Trophoblast cell (in vitro differentiated cells and primary cell): ENCODE measurements around the gene PKD1L1.

Experiments
- DNase-seq, 2 donors: peaks; one replicate each; pipeline ENCODE4 v3.0.0-alpha.2; 2016
- H2AFZ ChIP-seq: 2 replicates; pipeline ENCODE4 v1.6.1; 2013; ENCODE audit warnings: low read length, moderate library complexity, mild to moderate bottlenecking; ENCODE audit not compliant: insufficient read depth, poor library complexity
- H2AK5ac ChIP-seq: 2 replicates; pipeline ENCODE4 v1.6.1; 2013; ENCODE audit warnings: mild to moderate bottlenecking, low read length
- H2BK120ac ChIP-seq: 2 replicates; pipeline ENCODE4 v1.6.1; 2013; ENCODE audit warnings: low read length, mild to moderate bottlenecking, moderate library complexity; ENCODE audit not compliant: insufficient read depth, poor library complexity
- H2BK12ac ChIP-seq: 2 replicates; pipeline ENCODE4 v1.6.1; 2013; ENCODE audit warnings: mild to moderate bottlenecking, low read length, moderate library complexity
- H2BK5ac ChIP-seq: 2 replicates; pipeline ENCODE4 v1.6.1; 2013; ENCODE audit warnings: low read length, low read depth, moderate library complexity, mild to moderate bottlenecking; ENCODE audit not compliant: poor library complexity
- H3K14ac ChIP-seq: 2 replicates; pipeline ENCODE4 v1.6.1; 2013; ENCODE audit warnings: mild to moderate bottlenecking, low read length
- H3K18ac ChIP-seq: 2 replicates; pipeline ENCODE4 v1.6.1; 2013; ENCODE audit warnings: mild to moderate bottlenecking, low read length
- H3K23ac ChIP-seq: 2 replicates; pipeline ENCODE4 v1.6.1; 2013; ENCODE audit warnings: low read length
- H3K27ac ChIP-seq: 2 replicates; pipeline ENCODE4 v1.5.1; 2013; ENCODE audit warnings: low read depth, mild to moderate bottlenecking, inconsistent platforms, low read length, moderate library complexity
- H3K27me3 ChIP-seq: 2 replicates; pipeline ENCODE4 v1.6.1; 2013; ENCODE audit warnings: inconsistent platforms, mild to moderate bottlenecking, low read length, moderate library complexity; ENCODE audit not compliant: insufficient read depth
- H3K36me3 ChIP-seq, 2 experiments: 1 replicate in 1 of 2; 2 replicates in 1 of 2; pipeline ENCODE4 v1.6.1; 2013; ENCODE audit warnings: low read length in 2 of 2, mild to moderate bottlenecking in 2 of 2, moderate library complexity in 1 of 2; ENCODE audit not compliant: insufficient read depth in 2 of 2, control insufficient read depth in 1 of 2
- H3K4ac ChIP-seq: 2 replicates; pipeline ENCODE4 v1.6.1; 2013; ENCODE audit warnings: low read depth, mild to moderate bottlenecking, low read length, moderate library complexity
- H3K4me1 ChIP-seq, 2 experiments: 1 replicate in 1 of 2; 2 replicates in 1 of 2; pipeline ENCODE4 v1.6.1; 2013; ENCODE audit warnings: low read length in 2 of 2, mild to moderate bottlenecking in 2 of 2, moderate library complexity in 1 of 2; ENCODE audit not compliant: insufficient read depth in 2 of 2, control insufficient read depth in 1 of 2
- H3K4me2 ChIP-seq: 2 replicates; pipeline ENCODE4 v1.6.1; 2013; ENCODE audit warnings: inconsistent platforms, mild to moderate bottlenecking, low read length, moderate library complexity
- H3K4me3 ChIP-seq: 2 replicates; pipeline ENCODE4 v1.5.1; 2013; ENCODE audit warnings: mild to moderate bottlenecking, low read depth, low read length, inconsistent platforms
- H3K79me1 ChIP-seq: one replicate; pipeline ENCODE4 v1.6.1; 2013; ENCODE audit warnings: low read length
- H3K79me2 ChIP-seq: 2 replicates; pipeline ENCODE4 v1.6.1; 2013; ENCODE audit warnings: low read length, mild to moderate bottlenecking; ENCODE audit not compliant: control insufficient read depth, insufficient read depth, poor library complexity
- H3K9ac ChIP-seq: 2 replicates; pipeline ENCODE4 v1.6.1; 2013; ENCODE audit warnings: mild to moderate bottlenecking, low read length
- H3K9me3 ChIP-seq: 2 replicates; pipeline ENCODE4 v1.6.1; 2013; ENCODE audit warnings: low read depth, mild to moderate bottlenecking, control low read depth, inconsistent platforms, low read length; ENCODE audit not compliant: insufficient read depth
- H4K12ac ChIP-seq: 2 replicates; pipeline ENCODE4 v1.6.1; 2013; ENCODE audit warnings: low read depth, mild to moderate bottlenecking, low read length, moderate library complexity
- H4K8ac ChIP-seq: 2 replicates; pipeline ENCODE4 v1.6.1; 2013; ENCODE audit warnings: low read depth, mild to moderate bottlenecking, low read length, moderate library complexity
- H4K91ac ChIP-seq: one replicate; pipeline ENCODE4 v1.6.1; 2013; ENCODE audit warnings: low read depth, mild to moderate bottlenecking, low read length, moderate library complexity
- WGBS: extraction: QIAGEN DNeasy Blood & Tissue Kit; methylation state at CpG from one replicate; pipeline ENCODE4 v1.1.7; 2013; ENCODE audit warnings: missing lambda C conversion rate; ENCODE audit not compliant: insufficient read length, insufficient coverage; ENCODE audit errors: extremely low coverage; 5-methylcytosine and 5-hydroxymethylcytosine counted together

PKD1L1 gene

GRCh38 chr7:47896809-47897423 lies 51.4 kb downstream of the PKD1L1 start:
- Histone ChIP-seq H2BK120ac (no peak overlapping the region), H4K91ac (no peak overlapping the region), H3K18ac (no peak overlapping the region), H2AK5ac (no peak overlapping the region), H3K4me1 (peaks cover 0 to 5% of the 10 kb centered on the region in 2 experiments), H3K27ac (no peak overlapping the region), H3K14ac (no peak overlapping the region), H4K12ac (no peak overlapping the region), H3K36me3 (no peaks in the 10 kb centered on the region), H3K9me3 (peaks cover 1% of the 10 kb centered on the region), H3K4ac (no peak overlapping the region), H3K23ac (peak overlapping the region; percentile 78), H2BK12ac (no peak overlapping the region), H2AFZ (no peak overlapping the region), H3K27me3 (no peaks in the 10 kb centered on the region), H3K4me2 (no peak overlapping the region), H2BK5ac (no peak overlapping the region), H3K4me3 (no peak overlapping the region), H3K79me1 (no peaks in the 10 kb centered on the region), H4K8ac (no peak overlapping the region), H3K79me2 (no peaks in the 10 kb centered on the region), H3K9ac (no peak overlapping the region)
- DNase-seq, result peak in 1 of 2 donors; percentile 4
- no CpG with 5 or more reads among the region's 9 CpGs for WGBS

DNA sequence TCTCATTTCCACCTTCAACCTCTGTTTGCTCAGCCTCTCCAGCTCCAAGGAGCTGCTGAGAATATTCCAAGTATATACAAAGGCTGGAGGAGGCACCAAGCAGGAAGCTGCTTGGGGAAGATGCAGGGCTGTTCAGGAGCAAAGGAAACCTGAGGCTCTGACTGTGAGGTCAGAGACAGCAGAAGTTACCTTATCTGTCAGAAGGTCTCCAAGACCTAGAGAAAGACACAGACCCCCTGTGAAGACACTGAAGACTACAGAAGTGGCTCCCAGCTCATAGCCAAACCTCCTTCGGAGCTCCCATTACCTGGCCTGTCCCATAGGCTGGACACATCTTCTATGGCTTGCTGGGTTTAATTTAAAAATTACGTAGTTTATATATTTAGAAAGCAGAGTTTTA lies 53.2 kb downstream of the PKD1L1 start:
- Histone ChIP-seq H2BK5ac (no peak overlapping the region), H3K27ac (no peak overlapping the region), H3K14ac (no peak overlapping the region), H3K4me2 (no peak overlapping the region), H3K9ac (no peak overlapping the region), H4K91ac (no peak overlapping the region), H3K36me3 (no peaks in the 10 kb centered on the region), H4K8ac (no peak overlapping the region), H3K9me3 (peaks cover 1% of the 10 kb centered on the region), H3K23ac (no peak overlapping the region), H2BK120ac (no peak overlapping the region), H2BK12ac (no peak overlapping the region), H3K79me2 (no peaks in the 10 kb centered on the region), H3K4me3 (no peak overlapping the region), H3K4ac (no peak overlapping the region), H2AK5ac (no peak overlapping the region), H2AFZ (no peak overlapping the region), H4K12ac (no peak overlapping the region), H3K79me1 (no peaks in the 10 kb centered on the region), H3K27me3 (no peaks in the 10 kb centered on the region), H3K18ac (no peak overlapping the region), H3K4me1 (peaks cover 0 to 4% of the 10 kb centered on the region in 2 experiments)
- no peak for DNase-seq
- WGBS, result 100% methylated on average over 1 of the region's 2 CpGs

GRCh38 chr7:47893721-47894365 lies 54.4 kb downstream of the PKD1L1 start:
- no peak overlapping the region for H2AK5ac ChIP-seq
- H3K23ac ChIP-seq, result peak overlapping the region; percentile 56
- no peak overlapping the region for H2BK120ac ChIP-seq
- H4K8ac ChIP-seq, result no peak overlapping the region
- no peak overlapping the region for H4K91ac ChIP-seq
- peaks cover 0 to 4% of the 10 kb centered on the region in 2 experiments for H3K4me1 ChIP-seq
- no peak overlapping the region for H4K12ac ChIP-seq
- no peak overlapping the region for H3K18ac ChIP-seq
- H3K4ac ChIP-seq, result no peak overlapping the region
- no peak overlapping the region for H3K9ac ChIP-seq
- H3K79me2 ChIP-seq, result no peaks in the 10 kb centered on the region
- no peak overlapping the region for H3K27ac ChIP-seq
- H3K4me3 ChIP-seq, result no peak overlapping the region
- peaks cover 1% of the 10 kb centered on the region for H3K9me3 ChIP-seq
- WGBS, result no CpG with 5 or more reads among the region's 15 CpGs
- H3K36me3 ChIP-seq, result no peaks in the 10 kb centered on the region
- no peak overlapping the region for H2BK5ac ChIP-seq
- no peaks in the 10 kb centered on the region for H3K79me1 ChIP-seq
- no peak for DNase-seq
- H3K14ac ChIP-seq, result no peak overlapping the region
- H2BK12ac ChIP-seq, result no peak overlapping the region
- H3K27me3 ChIP-seq, result no peaks in the 10 kb centered on the region
- no peak overlapping the region for H3K4me2 ChIP-seq
- H2AFZ ChIP-seq, result no peak overlapping the region

GRCh38 chr7:47893238-47893637 lies 55.0 kb downstream of the PKD1L1 start:
- Histone ChIP-seq H3K36me3 (no peaks in the 10 kb centered on the region), H3K9me3 (peaks cover 1% of the 10 kb centered on the region), H3K27ac (no peak overlapping the region), H3K79me2 (no peaks in the 10 kb centered on the region), H3K4ac (no peak overlapping the region), H4K91ac (no peak overlapping the region), H2BK12ac (no peak overlapping the region), H3K23ac (no peak overlapping the region), H2AK5ac (no peak overlapping the region), H3K4me3 (no peak overlapping the region), H4K8ac (no peak overlapping the region), H3K4me1 (peaks cover 0 to 4% of the 10 kb centered on the region in 2 experiments), H3K9ac (no peak overlapping the region), H2BK120ac (no peak overlapping the region), H3K27me3 (no peaks in the 10 kb centered on the region), H3K4me2 (no peak overlapping the region), H2AFZ (no peak overlapping the region), H3K18ac (no peak overlapping the region), H3K79me1 (no peaks in the 10 kb centered on the region), H3K14ac (no peak overlapping the region), H2BK5ac (no peak overlapping the region), H4K12ac (no peak overlapping the region)
- DNase-seq, result peak in 1 of 2 donors; percentile 21
- WGBS, result no CpG with 5 or more reads among the region's 10 CpGs
